ENCODE data around the gene C1QL4.

DNA sequence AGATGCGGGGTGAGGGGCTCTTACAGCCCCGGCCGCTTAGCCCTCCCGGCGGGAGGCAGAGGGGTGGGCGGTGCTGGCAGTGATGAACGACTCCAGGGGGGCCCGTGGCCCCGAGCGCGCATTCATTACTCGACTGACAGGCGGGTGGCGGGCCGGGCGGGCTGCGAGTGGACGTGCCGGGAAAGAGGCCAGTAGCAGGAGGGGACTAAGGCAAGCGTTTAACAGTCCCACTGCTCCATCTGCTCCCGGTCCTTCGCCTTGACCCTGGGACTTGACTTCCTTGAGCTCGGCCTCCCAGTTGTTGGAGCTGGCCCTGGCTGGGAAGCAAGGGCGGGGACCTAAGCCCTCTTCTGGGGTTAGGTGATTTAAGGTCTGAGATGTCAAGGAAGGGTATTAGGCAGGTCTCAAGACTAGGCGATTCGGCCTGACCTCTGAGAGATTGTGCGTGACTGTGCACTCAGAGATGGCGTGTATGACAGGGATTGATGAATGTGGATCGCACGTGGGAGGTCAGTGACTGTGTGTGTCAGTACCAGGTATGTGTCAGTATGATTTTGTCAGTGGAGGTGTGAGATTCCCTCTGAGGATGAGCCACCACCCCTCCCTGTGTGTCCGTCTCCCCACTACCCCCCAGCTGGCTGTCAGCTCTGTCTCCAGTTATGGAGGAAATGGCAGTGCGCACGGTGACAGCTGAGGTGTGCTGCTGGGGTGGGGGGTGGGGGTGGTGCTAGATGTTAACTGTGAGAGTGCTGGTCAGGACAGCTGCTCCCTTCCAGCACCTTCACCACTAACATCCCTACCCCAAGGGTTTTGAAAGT lies 6.1 kb upstream of the C1QL4 start:
- TF ChIP-seq, protein P1, sequence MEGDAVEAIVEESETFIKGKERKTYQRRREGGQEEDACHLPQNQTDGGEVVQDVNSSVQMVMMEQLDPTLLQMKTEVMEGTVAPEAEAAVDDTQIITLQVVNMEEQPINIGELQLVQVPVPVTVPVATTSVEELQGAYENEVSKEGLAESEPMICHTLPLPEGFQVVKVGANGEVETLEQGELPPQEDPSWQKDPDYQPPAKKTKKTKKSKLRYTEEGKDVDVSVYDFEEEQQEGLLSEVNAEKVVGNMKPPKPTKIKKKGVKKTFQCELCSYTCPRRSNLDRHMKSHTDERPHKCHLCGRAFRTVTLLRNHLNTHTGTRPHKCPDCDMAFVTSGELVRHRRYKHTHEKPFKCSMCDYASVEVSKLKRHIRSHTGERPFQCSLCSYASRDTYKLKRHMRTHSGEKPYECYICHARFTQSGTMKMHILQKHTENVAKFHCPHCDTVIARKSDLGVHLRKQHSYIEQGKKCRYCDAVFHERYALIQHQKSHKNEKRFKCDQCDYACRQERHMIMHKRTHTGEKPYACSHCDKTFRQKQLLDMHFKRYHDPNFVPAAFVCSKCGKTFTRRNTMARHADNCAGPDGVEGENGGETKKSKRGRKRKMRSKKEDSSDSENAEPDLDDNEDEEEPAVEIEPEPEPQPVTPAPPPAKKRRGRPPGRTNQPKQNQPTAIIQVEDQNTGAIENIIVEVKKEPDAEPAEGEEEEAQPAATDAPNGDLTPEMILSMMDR (IDR thresholded peaks at IDR 0.05) = no peak
- no peak for TF ChIP-seq POLR2AphosphoS5 (IDR thresholded peaks at IDR 0.05)
- TF ChIP-seq POLR2A (IDR thresholded peaks at IDR 0.05) = no peak
- no peak for TF ChIP-seq EP300 (IDR thresholded peaks at IDR 0.05)
